Stomach smooth muscle (tissue), 2 donors: Measurements from ENCODE around the gene F10.

Experiments
- H3K27ac ChIP-seq: one replicate; pipeline ENCODE4 v1.7.0; 2013; ENCODE audit warnings: mild to moderate bottlenecking, low read length, inconsistent platforms
- H3K27me3 ChIP-seq, 2 donors: one replicate each; pipeline ENCODE4 v1.7.0; 2013; ENCODE audit warnings: low read length in 2 of 2; ENCODE audit not compliant: insufficient read depth in 2 of 2, control insufficient read depth in 1 of 2
- H3K36me3 ChIP-seq, 2 donors: one replicate each; pipeline ENCODE4 v1.7.0; 2013; ENCODE audit warnings: low read length in 2 of 2; ENCODE audit not compliant: control insufficient read depth in 2 of 2, insufficient read depth in 2 of 2
- H3K4me1 ChIP-seq: one replicate; pipeline ENCODE4 v1.7.0; 2013; ENCODE audit warnings: low read length; ENCODE audit not compliant: control insufficient read depth, insufficient read depth
- H3K4me3 ChIP-seq, 2 donors: one replicate each; pipeline ENCODE4 v1.7.0; 2013; ENCODE audit warnings: low read length in 2 of 2
- H3K9ac ChIP-seq, 2 donors: one replicate each; pipeline ENCODE4 v1.7.0; 2013; ENCODE audit warnings: low read length in 2 of 2, mild to moderate bottlenecking in 1 of 2
- H3K9me3 ChIP-seq, 2 donors: one replicate each; pipeline ENCODE4 v1.7.0; 2013; ENCODE audit warnings: low read length in 2 of 2; ENCODE audit not compliant: control insufficient read depth in 2 of 2
- donor health status: healthy.
- donor health status: Pancreatic carcinoma.

F10 gene

DNA sequence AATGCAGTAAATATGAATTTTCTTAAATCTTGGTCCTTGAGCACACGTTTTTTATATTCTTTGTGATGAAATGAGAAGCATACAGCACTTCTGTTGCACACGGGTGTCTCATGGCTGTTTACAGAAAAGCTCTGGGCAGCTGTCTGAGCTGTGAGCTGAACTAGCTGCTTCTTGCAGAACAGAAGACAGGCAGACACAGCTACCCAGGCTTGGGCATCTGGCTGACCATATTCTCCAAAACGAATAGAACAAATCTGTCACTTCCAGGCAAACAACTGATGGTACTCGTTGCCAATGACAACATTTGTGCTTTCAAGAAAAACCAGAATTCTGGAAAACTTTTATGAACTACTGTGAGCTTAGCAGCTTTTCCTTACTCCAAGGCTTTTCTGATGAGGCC is 69.7 kb downstream of the F10 start:
- peaks cover 55 to 68% of the 10 kb centered on the region in 2 donors for H3K36me3 ChIP-seq
- no peak overlapping the region for H3K4me3 ChIP-seq
- no peak overlapping the region for H3K9ac ChIP-seq
- no peak overlapping the region for H3K27ac ChIP-seq
- H3K9me3 ChIP-seq, result no peaks in the 10 kb centered on the region
- H3K27me3 ChIP-seq, result no peaks in the 10 kb centered on the region
- no peaks in the 10 kb centered on the region for H3K4me1 ChIP-seq

- peak overlapping the region in 1 of 2 donors; percentile 5 for H3K9ac ChIP-seq
- H3K4me1 ChIP-seq, result no peaks in the 10 kb centered on the region
- H3K4me3 ChIP-seq, result no peak overlapping the region
- H3K9me3 ChIP-seq, result no peaks in the 10 kb centered on the region
- H3K27me3 ChIP-seq, result no peaks in the 10 kb centered on the region
- H3K36me3 ChIP-seq, result peaks cover 59 to 72% of the 10 kb centered on the region in 2 donors
- H3K27ac ChIP-seq, result no peak overlapping the region
Measured at GRCh38 chr13:113192902-113193301, 70.3 kb downstream of the F10 start.

DNA sequence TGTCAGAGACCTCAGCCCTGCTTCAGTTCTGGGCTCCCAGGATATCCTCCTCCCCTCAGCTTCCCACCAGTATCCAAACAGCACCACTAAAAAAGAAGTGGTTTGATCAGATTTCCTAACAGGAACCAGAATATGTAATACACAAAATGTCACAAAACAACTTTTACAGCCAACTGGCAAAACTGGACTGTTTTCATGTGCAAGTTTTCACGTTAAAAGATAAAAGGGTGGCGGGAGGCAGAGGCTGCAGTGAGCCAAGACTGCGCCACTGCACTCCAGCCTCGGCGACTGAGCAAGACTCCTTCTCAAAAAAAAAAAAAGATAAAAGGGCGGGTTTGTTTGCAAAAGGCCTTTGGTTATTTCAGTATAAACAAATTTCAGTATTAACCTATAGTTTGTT is 72.8 kb downstream of the F10 start:
- Histone ChIP-seq H3K4me1 (no peaks in the 10 kb centered on the region), H3K4me3 (no peak overlapping the region), H3K27ac (no peak overlapping the region), H3K36me3 (peaks cover 60 to 75% of the 10 kb centered on the region in 2 donors), H3K9me3 (no peaks in the 10 kb centered on the region), H3K9ac (no peak overlapping the region), H3K27me3 (no peaks in the 10 kb centered on the region)

- peaks cover 53 to 61% of the 10 kb centered on the region in 2 donors for H3K36me3 ChIP-seq
- no peak overlapping the region for H3K27ac ChIP-seq
- no peaks in the 10 kb centered on the region for H3K4me1 ChIP-seq
- no peaks in the 10 kb centered on the region for H3K27me3 ChIP-seq
- no peaks in the 10 kb centered on the region for H3K9me3 ChIP-seq
- H3K9ac ChIP-seq, result no peak overlapping the region
- H3K4me3 ChIP-seq, result no peak overlapping the region
Measured at GRCh38 chr13:113196970-113197737, 74.6 kb downstream of the F10 start.
